CD1c-positive myeloid dendritic cell (primary cell): ENCODE measurements around the gene TTC28.
"Not testable (repeated sequence)": the region's sequence is repeated elsewhere in the genome, so short reads cannot be mapped to it uniquely, and the experiment has no call there.

Source experiments
- DNase-seq: peaks from one replicate; pipeline ENCODE4 v3.0.0-alpha.2; 2016; ENCODE audit errors: extremely low spot score

Gene TTC28

GRCh38 chr22:28183078-28183860 lies 496.4 kb downstream of the TTC28 start:
- DNase-seq = no peak

GRCh38 chr22:28180804-28181731 lies 498.6 kb downstream of the TTC28 start:
- no peak for DNase-seq

GRCh38 chr22:28179392-28179791 lies 500.2 kb downstream of the TTC28 start:
- no peak for DNase-seq

- no peak for DNase-seq
Observed at GRCh38 chr22:28175730-28176492, 503.7 kb downstream of the TTC28 start.

GRCh38 chr22:28174509-28174908 lies 505.1 kb downstream of the TTC28 start:
- no peak for DNase-seq

- DNase-seq = no peak
Observed at GRCh38 chr22:28172892-28173670, 506.6 kb downstream of the TTC28 start.

- no peak for DNase-seq
Observed at GRCh38 chr22:28171712-28172111, 507.9 kb downstream of the TTC28 start.

GRCh38 chr22:28171115-28171514 lies 508.5 kb downstream of the TTC28 start:
- no peak for DNase-seq

- not testable (repeated sequence) for DNase-seq
Observed at GRCh38 chr22:28169314-28169713, 510.3 kb downstream of the TTC28 start.

GRCh38 chr22:28155808-28156207 lies 523.8 kb downstream of the TTC28 start:
- no peak for DNase-seq

- DNase-seq = no peak
Observed at GRCh38 chr22:28154861-28155260, 524.8 kb downstream of the TTC28 start.

- DNase-seq = no peak
Observed at GRCh38 chr22:28151151-28151816, 528.4 kb downstream of the TTC28 start.

GRCh38 chr22:28148816-28149465 lies 530.7 kb downstream of the TTC28 start:
- no peak for DNase-seq

GRCh38 chr22:28147401-28147800 lies 532.2 kb downstream of the TTC28 start:
- DNase-seq = no peak

- DNase-seq = no peak
Observed at GRCh38 chr22:28146401-28147314, 533.0 kb downstream of the TTC28 start.

- no peak for DNase-seq
Observed at GRCh38 chr22:28143961-28144745, 535.5 kb downstream of the TTC28 start.

GRCh38 chr22:28143241-28143865 lies 536.3 kb downstream of the TTC28 start:
- no peak for DNase-seq
